Measurements from ENCODE around the gene COL3A1. TPM values are rescaled to one million over a fixed set of nuclear protein-coding genes. Genes with fewer than 3 reads are reported as not detected.
A peak's percentile ranks its signal among the peaks of the same experiment; 100 is the strongest.

Gene COL3A1
- total and polyA plus RNA-seq, 2 of the 13 experiments (the other 11 are each of a cell fraction or from before 2014, with no cell fraction given), result 0.04 TPM; not detected in 1

DNA sequence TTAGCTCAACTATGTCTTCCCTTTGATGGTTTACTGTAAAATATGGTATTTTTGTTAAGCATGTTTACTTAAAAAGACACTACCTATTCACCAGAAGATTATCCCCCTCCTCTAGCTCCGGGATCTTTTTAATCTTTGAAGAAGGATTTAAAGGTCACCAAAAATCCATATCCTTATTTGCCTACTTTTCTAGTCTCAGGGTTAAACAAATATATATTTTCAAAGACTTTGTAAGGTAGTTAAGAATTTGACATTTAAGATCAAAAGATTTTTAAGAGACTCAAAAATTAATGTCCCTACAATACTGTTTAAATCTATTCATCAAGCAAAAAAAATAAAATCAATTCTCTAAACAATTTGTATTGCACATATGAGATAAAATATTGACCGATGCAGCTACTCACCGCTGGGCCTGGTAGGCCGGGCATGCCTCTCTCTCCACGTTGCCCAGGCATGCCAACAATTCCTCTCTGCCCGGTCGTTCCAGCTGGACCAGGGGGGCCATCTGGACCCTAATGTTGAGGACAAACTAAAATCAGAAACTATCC is 76.1 kb downstream of the COL3A1 start (continued):
- TF ChIP-seq, protein P1, sequence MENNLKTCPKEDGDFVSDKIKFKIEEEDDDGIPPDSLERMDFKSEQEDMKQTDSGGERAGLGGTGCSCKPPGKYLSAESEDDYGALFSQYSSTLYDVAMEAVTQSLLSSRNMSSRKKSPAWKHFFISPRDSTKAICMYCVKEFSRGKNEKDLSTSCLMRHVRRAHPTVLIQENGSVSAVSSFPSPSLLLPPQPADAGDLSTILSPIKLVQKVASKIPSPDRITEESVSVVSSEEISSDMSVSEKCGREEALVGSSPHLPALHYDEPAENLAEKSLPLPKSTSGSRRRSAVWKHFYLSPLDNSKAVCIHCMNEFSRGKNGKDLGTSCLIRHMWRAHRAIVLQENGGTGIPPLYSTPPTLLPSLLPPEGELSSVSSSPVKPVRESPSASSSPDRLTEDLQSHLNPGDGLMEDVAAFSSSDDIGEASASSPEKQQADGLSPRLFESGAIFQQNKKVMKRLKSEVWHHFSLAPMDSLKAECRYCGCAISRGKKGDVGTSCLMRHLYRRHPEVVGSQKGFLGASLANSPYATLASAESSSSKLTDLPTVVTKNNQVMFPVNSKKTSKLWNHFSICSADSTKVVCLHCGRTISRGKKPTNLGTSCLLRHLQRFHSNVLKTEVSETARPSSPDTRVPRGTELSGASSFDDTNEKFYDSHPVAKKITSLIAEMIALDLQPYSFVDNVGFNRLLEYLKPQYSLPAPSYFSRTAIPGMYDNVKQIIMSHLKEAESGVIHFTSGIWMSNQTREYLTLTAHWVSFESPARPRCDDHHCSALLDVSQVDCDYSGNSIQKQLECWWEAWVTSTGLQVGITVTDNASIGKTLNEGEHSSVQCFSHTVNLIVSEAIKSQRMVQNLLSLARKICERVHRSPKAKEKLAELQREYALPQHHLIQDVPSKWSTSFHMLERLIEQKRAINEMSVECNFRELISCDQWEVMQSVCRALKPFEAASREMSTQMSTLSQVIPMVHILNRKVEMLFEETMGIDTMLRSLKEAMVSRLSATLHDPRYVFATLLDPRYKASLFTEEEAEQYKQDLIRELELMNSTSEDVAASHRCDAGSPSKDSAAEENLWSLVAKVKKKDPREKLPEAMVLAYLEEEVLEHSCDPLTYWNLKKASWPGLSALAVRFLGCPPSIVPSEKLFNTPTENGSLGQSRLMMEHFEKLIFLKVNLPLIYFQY (CRISPR knock-in tag; IDR thresholded peaks at IDR 0.05; ENCODE audit: borderline replicate concordance), result 0 out of 2 replicates have a peak, but pooled peaks have one; percentile 11
- TF ChIP-seq KMT2A (CRISPR knock-in tag; IDR thresholded peaks at IDR 0.05) (0 out of 2 replicates have a peak, but pooled peaks have one; percentile 28), ZBTB8A (CRISPR knock-in tag; IDR thresholded peaks at IDR 0.05; ENCODE audit: borderline replicate concordance, low read depth) (no peak), RXRB (CRISPR knock-in tag; IDR thresholded peaks at IDR 0.05; ENCODE audit: borderline replicate concordance) (peak; percentile 89; the same call in 1 of the 2 replicates), NR2F1 (CRISPR knock-in tag; IDR thresholded peaks at IDR 0.05) (peak in 1 of 2 experiments; percentile 100; a peak in 3 of 4 replicates), ZZZ3 (CRISPR knock-in tag; IDR thresholded peaks at IDR 0.05; ENCODE audit: borderline replicate concordance) (no peak), ZNF652 (CRISPR knock-in tag; IDR thresholded peaks at IDR 0.05; ENCODE audit: borderline replicate concordance, low read depth) (no peak; the same call in 1 of the 2 replicates), GFI1 (CRISPR knock-in tag; IDR thresholded peaks at IDR 0.05; ENCODE audit: borderline replicate concordance) (peak; percentile 82; the same call in 1 of the 2 replicates), ZNF10 (CRISPR knock-in tag; IDR thresholded peaks at IDR 0.05; ENCODE audit: borderline replicate concordance, low read depth) (no peak), CHCHD3 (CRISPR knock-in tag; IDR thresholded peaks at IDR 0.05) (no peak), RXRA (CRISPR knock-in tag; IDR thresholded peaks at IDR 0.05) (no peak; the same call in 1 of the 2 replicates), RFXANK (CRISPR knock-in tag; IDR thresholded peaks at IDR 0.05) (no peak), SMYD3 (CRISPR knock-in tag; IDR thresholded peaks at IDR 0.05) (no peak), JUNB (CRISPR knock-in tag; IDR thresholded peaks at IDR 0.05; ENCODE audit: borderline replicate concordance) (no peak), JUND (CRISPR knock-in tag; IDR thresholded peaks at IDR 0.05) (no peak), ZNF263 (CRISPR knock-in tag; IDR thresholded peaks at IDR 0.05) (peak; percentile 18; the same call in 1 of the 2 replicates), ATF1 (CRISPR knock-in tag; IDR thresholded peaks at IDR 0.05) (peak; percentile 82), ZNF234 (CRISPR knock-in tag; conservative IDR thresholded peaks at IDR 0.05) (no peak)
- TF ChIP-seq, protein P2, sequence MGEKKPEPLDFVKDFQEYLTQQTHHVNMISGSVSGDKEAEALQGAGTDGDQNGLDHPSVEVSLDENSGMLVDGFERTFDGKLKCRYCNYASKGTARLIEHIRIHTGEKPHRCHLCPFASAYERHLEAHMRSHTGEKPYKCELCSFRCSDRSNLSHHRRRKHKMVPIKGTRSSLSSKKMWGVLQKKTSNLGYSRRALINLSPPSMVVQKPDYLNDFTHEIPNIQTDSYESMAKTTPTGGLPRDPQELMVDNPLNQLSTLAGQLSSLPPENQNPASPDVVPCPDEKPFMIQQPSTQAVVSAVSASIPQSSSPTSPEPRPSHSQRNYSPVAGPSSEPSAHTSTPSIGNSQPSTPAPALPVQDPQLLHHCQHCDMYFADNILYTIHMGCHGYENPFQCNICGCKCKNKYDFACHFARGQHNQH (CRISPR knock-in tag; IDR thresholded peaks at IDR 0.05), result peak; percentile 68
- TF ChIP-seq, protein P3, sequence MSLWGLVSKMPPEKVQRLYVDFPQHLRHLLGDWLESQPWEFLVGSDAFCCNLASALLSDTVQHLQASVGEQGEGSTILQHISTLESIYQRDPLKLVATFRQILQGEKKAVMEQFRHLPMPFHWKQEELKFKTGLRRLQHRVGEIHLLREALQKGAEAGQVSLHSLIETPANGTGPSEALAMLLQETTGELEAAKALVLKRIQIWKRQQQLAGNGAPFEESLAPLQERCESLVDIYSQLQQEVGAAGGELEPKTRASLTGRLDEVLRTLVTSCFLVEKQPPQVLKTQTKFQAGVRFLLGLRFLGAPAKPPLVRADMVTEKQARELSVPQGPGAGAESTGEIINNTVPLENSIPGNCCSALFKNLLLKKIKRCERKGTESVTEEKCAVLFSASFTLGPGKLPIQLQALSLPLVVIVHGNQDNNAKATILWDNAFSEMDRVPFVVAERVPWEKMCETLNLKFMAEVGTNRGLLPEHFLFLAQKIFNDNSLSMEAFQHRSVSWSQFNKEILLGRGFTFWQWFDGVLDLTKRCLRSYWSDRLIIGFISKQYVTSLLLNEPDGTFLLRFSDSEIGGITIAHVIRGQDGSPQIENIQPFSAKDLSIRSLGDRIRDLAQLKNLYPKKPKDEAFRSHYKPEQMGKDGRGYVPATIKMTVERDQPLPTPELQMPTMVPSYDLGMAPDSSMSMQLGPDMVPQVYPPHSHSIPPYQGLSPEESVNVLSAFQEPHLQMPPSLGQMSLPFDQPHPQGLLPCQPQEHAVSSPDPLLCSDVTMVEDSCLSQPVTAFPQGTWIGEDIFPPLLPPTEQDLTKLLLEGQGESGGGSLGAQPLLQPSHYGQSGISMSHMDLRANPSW (CRISPR knock-in tag; IDR thresholded peaks at IDR 0.05; ENCODE audit: borderline replicate concordance), result 0 out of 2 replicates have a peak, but pooled peaks have one; percentile 29
